Measurements from ENCODE around the gene FAM209B. TPM values are rescaled to one million over a fixed set of nuclear protein-coding genes. Genes with fewer than 3 reads are reported as not detected.
"Not testable (repeated sequence)": the region's sequence is repeated elsewhere in the genome, so short reads cannot be mapped to it uniquely, and the experiment has no call there.

The FAM209B gene
- total and polyA plus RNA-seq, 2 donors (not counting 1 experiment from before 2014, with no cell fraction given) = 1.9 to 2.0 TPM

DNA sequence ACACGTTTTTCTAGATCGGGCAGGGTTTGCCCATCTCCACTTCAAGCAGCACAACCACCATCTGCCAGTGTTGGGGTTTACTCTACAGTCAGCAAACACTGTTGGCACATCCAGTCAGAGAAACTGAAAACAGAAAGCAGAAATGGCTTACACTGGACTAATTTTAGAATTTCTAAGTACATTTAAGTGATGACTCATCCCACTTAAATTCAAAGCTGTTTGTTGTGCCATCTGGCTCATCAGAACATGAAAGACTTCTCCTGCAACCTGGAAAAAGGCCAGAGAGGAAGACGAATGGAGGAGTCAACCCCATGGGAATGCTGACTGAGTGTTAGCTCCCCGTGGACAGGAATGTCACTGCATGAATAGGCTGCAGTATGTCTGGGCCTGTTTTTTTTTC is 21.8 kb downstream of the FAM209B start:
- H3K9me3 ChIP-seq (ENCODE audit: control extremely low read depth in 1 of 3, control insufficient read depth in 2 of 3, insufficient read depth in 1 of 3, low read length in 2 of 3) = no peaks in the 10 kb centered on the region
- POLR2A ChIA-PET = no interaction called here
- H3K79me2 ChIP-seq (ENCODE audit: control insufficient read depth, insufficient read depth, low read length) = no peaks in the 10 kb centered on the region
- Mint-ChIP-seq H3K9me3 (ENCODE audit: insufficient read depth) (no peaks in the 10 kb centered on the region), H3K4me3 (no peak overlapping the region), H3K27ac (no peak overlapping the region), H3K4me1 (peaks cover 8% of the 10 kb centered on the region), H3K27me3 (no peaks in the 10 kb centered on the region)
- no peak for DNase-seq
- H3K9ac ChIP-seq (ENCODE audit: low read length) = no peak overlapping the region
- H4K20me1 ChIP-seq (ENCODE audit: control insufficient read depth, insufficient read depth, low read length, poor library complexity, severe bottlenecking) = no peaks in the 10 kb centered on the region
- no peak overlapping the region for H2AFZ ChIP-seq (ENCODE audit: insufficient read depth, low read depth, low read length, poor library complexity, severe bottlenecking)
- no peak overlapping the region for H3K27ac ChIP-seq (ENCODE audit: low read length in 2 of 2)
- H3K4me2 ChIP-seq (replicated peaks; ENCODE audit: low read depth, low read length, poor library complexity, severe bottlenecking) = peak overlapping the region; percentile 12
- H3K4me1 ChIP-seq (ENCODE audit: control insufficient read depth in 2 of 2, insufficient read depth in 2 of 2, low read length in 2 of 2) = peaks cover 0 to 6% of the 10 kb centered on the region in 2 donors
- WGBS (ENCODE audit: insufficient coverage) = 0% methylated on average over 2 of the region's 4 CpGs
- no peak overlapping the region for H3K4me3 ChIP-seq (ENCODE audit: control extremely low read depth in 1 of 5, extremely low read depth in 1 of 5, insufficient read depth in 1 of 5, low read depth in 2 of 5, low read length in 4 of 5)
- H3K36me3 ChIP-seq (replicated peaks in 1 of 2; ENCODE audit: control extremely low read depth in 1 of 2, control insufficient read depth in 1 of 2, extremely low read depth in 1 of 2, insufficient read depth in 2 of 2, low read length in 1 of 2) = no peaks in the 10 kb centered on the region
- intact Hi-C loops (cut with micrococcal nuclease) = no loop called here
- peak; percentile 31 for ATAC-seq (ENCODE audit: low read depth)
- CTCF ChIA-PET = no interaction called here
- TF ChIP-seq EZH2 (IDR thresholded peaks at IDR 0.05; ENCODE audit: borderline replicate concordance, insufficient read depth, low read depth, low read length, poor library complexity, severe bottlenecking) = no peak
- TF ChIP-seq, protein P1, sequence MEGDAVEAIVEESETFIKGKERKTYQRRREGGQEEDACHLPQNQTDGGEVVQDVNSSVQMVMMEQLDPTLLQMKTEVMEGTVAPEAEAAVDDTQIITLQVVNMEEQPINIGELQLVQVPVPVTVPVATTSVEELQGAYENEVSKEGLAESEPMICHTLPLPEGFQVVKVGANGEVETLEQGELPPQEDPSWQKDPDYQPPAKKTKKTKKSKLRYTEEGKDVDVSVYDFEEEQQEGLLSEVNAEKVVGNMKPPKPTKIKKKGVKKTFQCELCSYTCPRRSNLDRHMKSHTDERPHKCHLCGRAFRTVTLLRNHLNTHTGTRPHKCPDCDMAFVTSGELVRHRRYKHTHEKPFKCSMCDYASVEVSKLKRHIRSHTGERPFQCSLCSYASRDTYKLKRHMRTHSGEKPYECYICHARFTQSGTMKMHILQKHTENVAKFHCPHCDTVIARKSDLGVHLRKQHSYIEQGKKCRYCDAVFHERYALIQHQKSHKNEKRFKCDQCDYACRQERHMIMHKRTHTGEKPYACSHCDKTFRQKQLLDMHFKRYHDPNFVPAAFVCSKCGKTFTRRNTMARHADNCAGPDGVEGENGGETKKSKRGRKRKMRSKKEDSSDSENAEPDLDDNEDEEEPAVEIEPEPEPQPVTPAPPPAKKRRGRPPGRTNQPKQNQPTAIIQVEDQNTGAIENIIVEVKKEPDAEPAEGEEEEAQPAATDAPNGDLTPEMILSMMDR (IDR thresholded peaks at IDR 0.05) = no peak
- no peaks in the 10 kb centered on the region for H3K27me3 ChIP-seq (replicated peaks in 1 of 4; ENCODE audit: control extremely low read depth in 1 of 4, control insufficient read depth in 3 of 4, insufficient read depth in 4 of 4, low read length in 3 of 4)

DNA sequence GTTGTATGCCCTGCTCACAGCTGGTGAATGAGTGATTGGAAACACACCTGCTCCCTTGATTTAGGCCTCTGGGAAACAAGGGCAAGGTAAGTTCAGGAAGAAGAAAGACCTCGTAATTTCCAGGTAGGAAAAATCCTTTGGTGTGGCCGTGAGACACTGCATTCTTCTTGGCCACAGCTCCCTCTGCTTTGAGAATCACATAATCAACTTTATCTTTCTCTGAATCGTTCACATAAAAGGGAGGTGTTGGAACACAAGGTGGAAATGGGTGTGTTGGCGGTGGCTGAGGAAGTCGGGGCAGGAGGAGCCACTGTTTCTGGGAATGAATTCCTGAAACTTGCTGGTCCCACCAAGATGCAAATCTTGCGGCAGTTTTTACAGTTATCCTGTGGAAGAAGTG is 25.9 kb downstream of the FAM209B start:
- intact Hi-C loops (cut with micrococcal nuclease) = no loop called here
- Histone ChIP-seq H3K27ac (ENCODE audit: low read length in 2 of 2) (no peak overlapping the region), H3K79me2 (ENCODE audit: control insufficient read depth, insufficient read depth, low read length) (no peaks in the 10 kb centered on the region), H2AFZ (ENCODE audit: insufficient read depth, low read depth, low read length, poor library complexity, severe bottlenecking) (no peak overlapping the region), H3K4me1 (ENCODE audit: control insufficient read depth in 2 of 2, insufficient read depth in 2 of 2, low read length in 2 of 2) (peaks cover 0 to 6% of the 10 kb centered on the region in 2 donors), H3K9me3 (ENCODE audit: control extremely low read depth in 1 of 3, control insufficient read depth in 2 of 3, insufficient read depth in 1 of 3, low read length in 2 of 3) (no peaks in the 10 kb centered on the region), H3K9ac (ENCODE audit: low read length) (no peak overlapping the region), H3K27me3 (replicated peaks in 1 of 4; ENCODE audit: control extremely low read depth in 1 of 4, control insufficient read depth in 3 of 4, insufficient read depth in 4 of 4, low read length in 3 of 4) (no peaks in the 10 kb centered on the region), H3K36me3 (replicated peaks in 1 of 2; ENCODE audit: control extremely low read depth in 1 of 2, control insufficient read depth in 1 of 2, extremely low read depth in 1 of 2, insufficient read depth in 2 of 2, low read length in 1 of 2) (no peaks in the 10 kb centered on the region), H3K4me2 (replicated peaks; ENCODE audit: low read depth, low read length, poor library complexity, severe bottlenecking) (no peak overlapping the region), H4K20me1 (ENCODE audit: control insufficient read depth, insufficient read depth, low read length, poor library complexity, severe bottlenecking) (no peaks in the 10 kb centered on the region), H3K4me3 (ENCODE audit: control extremely low read depth in 1 of 5, extremely low read depth in 1 of 5, insufficient read depth in 1 of 5, low read depth in 2 of 5, low read length in 4 of 5) (no peak overlapping the region)
- H3K4me1 Mint-ChIP-seq = peaks cover 8% of the 10 kb centered on the region
- no peak for DNase-seq
- ChIA-PET CTCF (no interaction called here), POLR2A (no interaction called here)
- no peak overlapping the region for H3K27ac Mint-ChIP-seq
- no peaks in the 10 kb centered on the region for H3K27me3 Mint-ChIP-seq
- H3K4me3 Mint-ChIP-seq = no peak overlapping the region
- no peaks in the 10 kb centered on the region for H3K9me3 Mint-ChIP-seq (ENCODE audit: insufficient read depth)
- no peak for ATAC-seq (ENCODE audit: low read depth)
- 85% methylated on average over 4 of the region's 6 CpGs for WGBS (ENCODE audit: insufficient coverage)
- TF ChIP-seq, protein P1 (IDR thresholded peaks at IDR 0.05) = no peak
- TF ChIP-seq EZH2 (IDR thresholded peaks at IDR 0.05; ENCODE audit: borderline replicate concordance, insufficient read depth, low read depth, low read length, poor library complexity, severe bottlenecking) = no peak

DNA sequence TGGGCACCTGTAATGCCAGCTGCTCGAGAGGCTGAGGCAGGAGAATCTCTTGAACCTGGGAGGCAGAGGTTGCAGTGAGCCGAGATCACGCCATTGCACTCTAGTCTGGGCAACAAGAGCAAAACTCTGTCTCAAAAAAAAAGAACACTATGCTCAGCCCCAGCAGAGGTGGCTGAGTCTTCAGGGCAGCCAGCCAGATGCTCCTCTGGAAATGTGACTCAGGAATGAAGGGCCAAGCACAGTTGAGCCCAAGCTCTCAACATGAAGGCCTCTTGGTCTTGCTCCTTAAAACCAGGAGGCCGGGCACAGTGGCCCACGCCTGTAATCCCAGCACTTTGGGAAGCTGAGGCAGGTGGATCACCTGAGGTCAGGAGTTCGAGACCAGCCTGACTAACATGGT is 31.5 kb downstream of the FAM209B start:
- H3K9ac ChIP-seq (ENCODE audit: low read length); H3K27me3 Mint-ChIP-seq; H2AFZ ChIP-seq (ENCODE audit: insufficient read depth, low read depth, low read length, poor library complexity, severe bottlenecking); H3K27me3 ChIP-seq (replicated peaks in 1 of 4; ENCODE audit: control extremely low read depth in 1 of 4, control insufficient read depth in 3 of 4, insufficient read depth in 4 of 4, low read length in 3 of 4); H3K4me1 ChIP-seq (ENCODE audit: control insufficient read depth in 2 of 2, insufficient read depth in 2 of 2, low read length in 2 of 2); H3K79me2 ChIP-seq (ENCODE audit: control insufficient read depth, insufficient read depth, low read length); POLR2A ChIA-PET; H3K27ac ChIP-seq (ENCODE audit: low read length in 2 of 2); CTCF ChIA-PET; DNase-seq; H3K4me2 ChIP-seq (replicated peaks; ENCODE audit: low read depth, low read length, poor library complexity, severe bottlenecking); ATAC-seq (ENCODE audit: low read depth); H3K27ac Mint-ChIP-seq; H3K36me3 ChIP-seq (replicated peaks in 1 of 2; ENCODE audit: control extremely low read depth in 1 of 2, control insufficient read depth in 1 of 2, extremely low read depth in 1 of 2, insufficient read depth in 2 of 2, low read length in 1 of 2); H3K4me1 Mint-ChIP-seq; H3K9me3 Mint-ChIP-seq (ENCODE audit: insufficient read depth); H3K9me3 ChIP-seq (ENCODE audit: control extremely low read depth in 1 of 3, control insufficient read depth in 2 of 3, insufficient read depth in 1 of 3, low read length in 2 of 3); H3K4me3 ChIP-seq (ENCODE audit: control extremely low read depth in 1 of 5, extremely low read depth in 1 of 5, insufficient read depth in 1 of 5, low read depth in 2 of 5, low read length in 4 of 5); H3K4me3 Mint-ChIP-seq; H4K20me1 ChIP-seq (ENCODE audit: control insufficient read depth, insufficient read depth, low read length, poor library complexity, severe bottlenecking); intact Hi-C loops (cut with micrococcal nuclease): not testable (repeated sequence)
- 92% methylated on average over 4 of the region's 6 CpGs for WGBS (ENCODE audit: insufficient coverage)

Measured in B cell (primary cell).